ENCODE results near the gene IGF1R. TPM values are rescaled to one million over a fixed set of nuclear protein-coding genes. Genes with fewer than 3 reads are reported as not detected.

IGF1R gene
- total RNA-seq, 4 donors from 2014 or later, result 49.4 to 239 (median 109) TPM

- H3K4me3 ChIP-seq, result no peak overlapping the region
- no peak for TF ChIP-seq CTCF (IDR thresholded peaks at IDR 0.05)
- H3K27ac ChIP-seq, result peak overlapping the region in 1 of 4 donors; percentile 5
- H3K9me3 ChIP-seq, result no peaks in the 10 kb centered on the region
- intact Hi-C loops (cut with DNase I; ENCODE audit: low total_unique reads), result no loop called here
- WGBS, 2 donors (ENCODE audit: low coverage in 1 of 2), result 84 to 96% methylated on average over 4 of the region's 4 CpGs
- no peaks in the 10 kb centered on the region for H3K36me3 ChIP-seq
- in situ Hi-C loops (cut with MboI; ENCODE audit: low pct_ligation_motif_present in 1 of 4, low pct_unique_long_range_greater_than_20kb in 1 of 4, low sequenced_read_pairs in 3 of 4), result loop anchor here in 2 of 4 donors (25.0 kb wide), 1 partner anchor 382 kb away; no protein-coding TSS in a partner anchor
- H3K27me3 ChIP-seq, result no peaks in the 10 kb centered on the region
- DNase-seq, result no peak
- H3K4me1 ChIP-seq, result peaks cover 0 to 13% (median 6%) of the 10 kb centered on the region in 4 donors
Measured at GRCh38 chr15:98894312-98894711, 246.0 kb downstream of the IGF1R start.

GRCh38 chr15:98896002-98896721 lies 247.8 kb downstream of the IGF1R start:
- TF ChIP-seq POLR2A (IDR thresholded peaks at IDR 0.05), result no peak
- TF ChIP-seq EP300 (IDR thresholded peaks at IDR 0.05; ENCODE audit: low read depth), result no peak
- no peak for TF ChIP-seq POLR2AphosphoS5 (IDR thresholded peaks at IDR 0.05)
- no peak for TF ChIP-seq CTCF (IDR thresholded peaks at IDR 0.05)
- intact Hi-C loops (cut with DNase I; ENCODE audit: low total_unique reads), result no loop called here
- no peak for DNase-seq
- Histone ChIP-seq H3K27ac (peak overlapping the region; percentile 46 to 74 (median 71)), H3K9me3 (no peaks in the 10 kb centered on the region), H3K4me1 (peaks cover 0 to 16% (median 0%) of the 10 kb centered on the region in 4 donors), H3K27me3 (no peaks in the 10 kb centered on the region), H3K4me3 (no peak overlapping the region), H3K36me3 (no peaks in the 10 kb centered on the region)
- WGBS, 2 donors (ENCODE audit: low coverage in 1 of 2), result 74 to 94% methylated on average over 3 to 5 of the region's 5 CpGs
- in situ Hi-C loops (cut with MboI; ENCODE audit: low pct_ligation_motif_present in 1 of 4, low pct_unique_long_range_greater_than_20kb in 1 of 4, low sequenced_read_pairs in 3 of 4), result loop anchor here in 2 of 4 donors (25.0 kb wide), 1 partner anchor 384 kb away; no protein-coding TSS in a partner anchor

- Histone ChIP-seq H3K27ac (peak overlapping the region; percentile 46 to 74 (median 71)), H3K4me3 (no peak overlapping the region), H3K4me1 (peaks cover 0 to 16% (median 0%) of the 10 kb centered on the region in 4 donors), H3K9me3 (no peaks in the 10 kb centered on the region), H3K27me3 (no peaks in the 10 kb centered on the region), H3K36me3 (no peaks in the 10 kb centered on the region)
- intact Hi-C loops (cut with DNase I; ENCODE audit: low total_unique reads), result no loop called here
- in situ Hi-C loops (cut with MboI; ENCODE audit: low pct_ligation_motif_present in 1 of 4, low pct_unique_long_range_greater_than_20kb in 1 of 4, low sequenced_read_pairs in 3 of 4), result loop anchor here in 2 of 4 donors (25.0 kb wide), 1 partner anchor 385 kb away; no protein-coding TSS in a partner anchor
- TF ChIP-seq CTCF (IDR thresholded peaks at IDR 0.05), result no peak
- TF ChIP-seq POLR2AphosphoS5 (IDR thresholded peaks at IDR 0.05), result peak; percentile 81 to 84 (median 83)
- TF ChIP-seq EP300 (IDR thresholded peaks at IDR 0.05; ENCODE audit: low read depth), result peak; percentile 88
- TF ChIP-seq POLR2A (IDR thresholded peaks at IDR 0.05), result no peak
- no peak for DNase-seq
- WGBS, 2 donors (ENCODE audit: low coverage in 1 of 2), result 68% methylated on average over 10 to 12 of the region's 12 CpGs
Measured at GRCh38 chr15:98896802-98897732, 248.7 kb downstream of the IGF1R start.

GRCh38 chr15:98898122-98898521 lies 249.8 kb downstream of the IGF1R start:
- WGBS, 2 donors (ENCODE audit: low coverage in 1 of 2), result 64 to 67% methylated on average over 2 of the region's 2 CpGs
- DNase-seq, result no peak
- intact Hi-C loops (cut with DNase I; ENCODE audit: low total_unique reads) (no loop called here), in situ Hi-C loops (cut with MboI; ENCODE audit: low pct_ligation_motif_present in 1 of 4, low pct_unique_long_range_greater_than_20kb in 1 of 4, low sequenced_read_pairs in 3 of 4) (loop anchor here in 2 of 4 donors (25.0 kb wide), 1 partner anchor 386 kb away; no protein-coding TSS in a partner anchor)
- Histone ChIP-seq H3K27me3 (no peaks in the 10 kb centered on the region), H3K36me3 (no peaks in the 10 kb centered on the region), H3K4me1 (peaks cover 0 to 16% (median 0%) of the 10 kb centered on the region in 4 donors), H3K27ac (peak overlapping the region; percentile 46 to 74 (median 71)), H3K4me3 (no peak overlapping the region), H3K9me3 (no peaks in the 10 kb centered on the region)
- no peak for TF ChIP-seq EP300 (IDR thresholded peaks at IDR 0.05; ENCODE audit: low read depth)
- no peak for TF ChIP-seq POLR2A (IDR thresholded peaks at IDR 0.05)
- no peak for TF ChIP-seq CTCF (IDR thresholded peaks at IDR 0.05)
- no peak for TF ChIP-seq POLR2AphosphoS5 (IDR thresholded peaks at IDR 0.05)

All from transverse colon (tissue), 4 donors.